Activated T-cell treated with anti-CD3 and anti-CD28 coated beads for 4 hours (primary cell): ENCODE data around the gene CLDN10.

Experiments
- DNase-seq: peaks from one replicate; pipeline ENCODE4 v3.0.0-alpha.2; 2020

The CLDN10 gene

DNA sequence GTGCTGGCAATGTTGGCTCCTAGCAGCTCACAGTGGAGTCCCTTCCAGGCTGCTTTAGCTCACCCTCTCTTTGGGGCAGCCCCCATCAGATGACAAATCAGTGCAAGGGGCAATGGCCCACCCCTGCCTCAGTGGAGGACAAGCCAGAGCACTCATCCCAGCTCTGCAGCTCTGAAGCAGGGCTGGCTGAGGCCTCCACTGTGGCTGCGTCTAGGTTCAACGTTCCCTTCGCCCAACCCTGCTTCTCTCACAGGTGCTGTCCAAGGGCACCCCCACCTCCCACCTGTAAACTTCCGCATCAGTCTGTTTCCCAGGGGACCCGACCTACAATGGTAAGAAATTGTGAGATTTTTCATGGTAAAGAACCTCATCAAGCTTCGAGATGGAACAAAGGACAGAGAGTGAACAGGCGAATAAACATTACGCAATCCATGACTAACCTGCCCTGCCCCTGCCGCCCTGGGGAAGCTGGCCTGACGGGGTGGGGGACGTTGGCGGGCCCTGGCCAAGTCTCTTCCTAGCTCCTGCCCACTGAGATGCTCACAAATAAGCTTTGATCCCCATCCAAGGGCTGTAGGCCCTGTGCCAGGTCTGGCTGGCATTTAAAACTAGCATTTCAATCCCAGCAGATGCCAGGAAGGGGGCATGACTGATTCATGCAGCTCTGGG lies 51.5 kb downstream of the CLDN10 start:
- no peak for DNase-seq

DNA sequence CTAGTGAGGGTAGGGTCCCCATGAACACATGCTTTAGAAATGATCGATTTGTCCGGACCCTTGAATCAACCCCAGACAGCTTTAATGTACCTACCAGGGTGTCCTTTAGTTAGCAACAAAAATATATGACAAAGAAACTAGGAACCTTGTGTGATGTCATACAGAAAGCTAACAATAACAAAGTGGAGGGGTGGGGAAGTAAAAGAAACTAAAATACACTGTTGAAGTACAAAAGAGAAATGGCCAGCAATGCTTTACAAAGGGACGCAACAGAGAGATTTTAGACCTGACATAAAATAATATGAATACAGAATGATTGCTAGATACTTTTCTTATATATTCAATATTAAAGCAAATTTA lies 52.0 kb downstream of the CLDN10 start:
- no peak for DNase-seq

DNA sequence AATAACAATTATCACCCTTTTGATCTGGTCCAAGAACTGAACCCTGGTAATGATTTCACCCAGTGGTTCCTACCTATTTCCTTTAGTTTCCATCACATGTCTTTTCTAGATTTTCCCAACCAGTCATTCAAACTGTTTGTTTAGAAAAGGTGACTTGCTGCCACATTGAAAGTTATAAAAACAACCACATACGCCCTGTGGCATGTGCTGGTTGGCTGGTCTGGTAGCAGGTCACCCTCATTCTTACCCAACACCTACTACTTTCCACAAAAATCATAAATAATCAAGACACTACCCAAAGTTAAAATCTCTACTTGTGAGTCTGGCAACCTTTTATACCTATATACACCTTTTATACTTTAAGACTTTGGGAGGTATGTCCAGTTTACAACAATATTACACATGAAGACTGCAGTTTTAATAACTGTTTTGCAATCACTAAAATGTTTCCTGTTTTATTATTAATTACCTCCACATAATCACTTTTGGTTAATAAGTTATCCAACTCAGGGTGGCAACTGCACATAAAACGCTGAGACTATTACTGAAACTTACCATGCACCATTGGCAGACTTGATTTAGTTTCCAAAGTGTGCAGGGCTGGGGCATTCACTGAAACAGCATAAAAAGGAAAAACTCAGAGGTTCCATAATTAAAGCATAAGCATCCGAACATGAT lies 53.1 kb downstream of the CLDN10 start:
- DNase-seq, result no peak

- DNase-seq, result no peak
Observed at GRCh38 chr13:95607366-95607765, 54.8 kb downstream of the CLDN10 start.

DNA sequence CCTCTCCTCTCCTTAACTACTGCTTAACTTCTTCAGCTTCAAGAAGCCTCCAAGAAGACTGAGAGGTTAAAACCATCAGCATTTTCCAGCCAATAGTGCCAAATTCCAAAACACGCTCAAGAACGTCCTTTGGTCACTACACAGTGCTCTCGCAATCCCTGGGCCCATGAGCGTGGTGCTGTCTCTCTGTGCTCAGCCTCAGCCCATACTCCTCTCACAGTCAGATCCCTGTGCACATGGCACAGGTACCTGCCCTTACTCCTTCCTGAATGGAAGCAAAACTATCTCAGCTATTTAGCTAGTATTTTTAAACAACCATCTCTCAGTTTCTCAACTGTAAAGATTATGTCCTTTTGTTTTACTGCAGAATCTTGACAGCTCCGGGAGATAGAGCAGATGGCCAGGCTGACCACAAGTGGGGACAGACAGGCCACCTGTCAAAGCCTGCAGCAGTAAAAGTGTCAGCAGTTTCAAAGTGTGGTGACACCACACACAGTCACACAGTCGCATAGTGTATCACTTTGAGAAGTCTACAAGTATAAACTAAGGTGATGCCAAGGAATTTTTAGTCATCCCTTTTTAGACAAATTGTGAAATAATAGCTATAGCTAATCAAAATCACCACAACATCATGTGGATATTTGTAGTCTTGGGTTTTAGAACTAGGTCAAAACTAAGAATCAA lies 56.3 kb downstream of the CLDN10 start:
- no peak for DNase-seq

DNA sequence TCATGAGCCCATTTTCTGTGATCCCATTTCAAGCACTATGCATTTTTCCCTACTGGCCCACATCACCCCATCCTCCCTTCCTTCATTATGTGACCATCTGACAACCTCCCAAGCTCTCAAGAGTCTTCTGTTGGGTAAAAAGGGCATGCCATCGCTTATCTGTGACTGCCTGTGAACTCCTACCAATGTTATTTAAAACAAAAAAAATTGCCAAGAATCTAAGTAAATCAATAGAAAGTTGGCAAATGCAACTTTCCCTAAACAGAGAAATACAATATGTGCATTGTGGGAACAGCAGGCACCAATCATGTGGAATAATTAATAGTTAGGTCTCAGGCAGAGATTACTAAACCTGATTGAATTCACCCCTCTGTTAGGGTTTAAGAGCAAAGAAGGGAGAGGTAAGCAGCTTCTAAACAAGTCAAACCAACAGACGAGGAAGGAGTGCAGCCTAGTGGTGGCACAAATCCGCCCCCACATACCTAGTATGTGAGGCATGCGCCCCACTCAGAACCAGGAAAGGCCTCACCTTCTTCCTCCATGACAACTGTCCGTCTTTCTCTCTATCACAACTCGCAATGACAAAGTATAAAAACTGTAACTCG lies 62.2 kb downstream of the CLDN10 start:
- no peak for DNase-seq

- DNase-seq, result no peak
Observed at GRCh38 chr13:95615539-95615938, 63.0 kb downstream of the CLDN10 start.

DNA sequence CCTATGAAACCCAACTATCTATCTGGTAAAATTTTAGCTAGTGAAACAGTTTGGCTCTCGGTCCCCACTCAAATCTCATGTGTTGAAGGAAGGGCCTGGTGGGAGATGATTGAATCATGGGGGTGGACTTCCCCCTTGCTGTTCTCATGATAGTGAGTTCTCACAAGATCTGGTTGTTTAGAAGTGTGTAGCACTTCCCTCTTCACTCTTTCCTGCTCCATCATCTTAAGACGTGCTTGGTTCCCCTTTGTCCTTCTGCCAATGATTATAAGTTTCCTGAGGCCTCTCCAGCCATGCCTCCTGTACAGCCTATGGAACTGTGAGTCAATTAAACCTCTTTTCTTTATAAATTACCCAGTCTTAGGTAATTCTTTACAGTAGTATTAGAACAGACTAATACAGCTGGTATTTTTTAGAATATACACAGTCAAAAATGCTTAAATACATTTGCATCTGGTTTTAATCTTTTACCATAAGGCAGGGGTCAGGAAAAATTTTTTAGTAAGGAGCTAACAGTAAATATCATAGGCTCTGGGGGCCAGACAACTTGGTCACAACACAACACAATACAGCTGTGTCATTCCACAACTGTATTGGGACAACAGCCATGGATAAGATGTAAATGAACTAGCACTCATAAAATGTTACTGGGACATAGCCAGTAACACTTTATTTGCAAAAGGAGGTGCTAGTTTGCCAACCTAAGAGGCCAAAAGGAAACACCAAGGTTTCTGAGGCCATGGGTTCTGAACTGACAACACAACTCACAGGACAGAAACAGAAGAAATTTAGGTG lies 67.7 kb downstream of the CLDN10 start:
- no peak for DNase-seq

- DNase-seq, result no peak
Observed at GRCh38 chr13:95620825-95621498, 68.4 kb downstream of the CLDN10 start.

DNA sequence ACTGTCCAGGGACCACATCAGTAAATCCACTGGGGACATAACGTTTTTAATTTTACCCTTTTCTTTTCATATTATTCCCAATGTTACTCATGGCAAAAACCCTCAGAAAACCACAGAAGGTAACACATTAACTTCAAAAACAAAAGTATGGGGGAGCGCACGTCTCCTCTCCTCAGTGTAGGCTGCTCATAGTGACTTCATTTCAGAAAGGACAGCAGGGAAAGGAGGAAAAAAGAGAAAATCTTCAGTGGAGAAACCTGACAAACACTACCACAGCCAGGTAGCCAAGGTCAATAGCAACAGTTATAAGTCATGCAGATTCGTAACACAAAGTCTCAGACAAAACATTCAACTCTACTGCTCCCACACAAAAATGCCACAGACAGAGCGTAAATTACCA lies 70.6 kb downstream of the CLDN10 start:
- no peak for DNase-seq

DNA sequence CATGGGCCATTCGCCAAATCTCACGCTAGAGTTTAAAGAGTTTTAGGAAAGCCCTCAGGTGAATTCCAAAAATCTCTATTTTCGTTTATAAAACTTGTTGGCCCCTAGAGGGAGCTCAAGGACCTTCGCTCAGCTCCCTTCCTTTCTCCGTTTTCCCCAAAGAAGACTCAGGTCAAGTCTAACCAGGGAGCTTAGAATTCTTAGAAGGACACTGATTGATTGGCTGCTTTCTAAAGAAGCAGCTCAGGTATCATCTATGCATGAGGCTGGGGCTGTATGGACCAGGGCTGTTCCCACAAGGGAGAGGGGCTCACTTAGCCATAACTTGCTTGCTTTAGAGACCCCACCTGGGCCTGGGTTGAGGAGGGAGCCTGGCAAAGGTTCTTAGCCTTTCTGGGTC lies 71.5 kb downstream of the CLDN10 start:
- peak; percentile 1 for DNase-seq

DNA sequence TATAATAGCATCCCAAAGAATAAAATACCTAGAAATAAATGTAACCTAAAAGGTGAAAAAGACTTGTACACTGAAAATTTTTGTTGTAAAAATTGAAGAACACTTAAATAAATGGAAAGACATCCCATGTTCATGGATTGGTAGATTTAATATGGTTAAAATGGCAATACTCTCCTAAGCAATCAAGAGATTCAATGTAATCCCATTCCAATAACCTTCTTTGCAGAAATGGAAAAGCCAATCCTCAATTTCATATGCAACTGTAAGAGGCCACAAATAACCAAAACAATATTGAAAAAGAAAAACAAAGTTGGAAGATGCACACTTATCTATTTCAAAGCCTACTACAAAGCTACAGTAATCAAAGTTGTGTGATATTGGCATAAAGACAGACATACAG lies 74.2 kb downstream of the CLDN10 start:
- DNase-seq, result no peak

- DNase-seq, result no peak
Observed at GRCh38 chr13:95627590-95627989, 75.1 kb downstream of the CLDN10 start.

GRCh38 chr13:95628488-95628887 lies 76.0 kb downstream of the CLDN10 start:
- DNase-seq, result no peak

DNA sequence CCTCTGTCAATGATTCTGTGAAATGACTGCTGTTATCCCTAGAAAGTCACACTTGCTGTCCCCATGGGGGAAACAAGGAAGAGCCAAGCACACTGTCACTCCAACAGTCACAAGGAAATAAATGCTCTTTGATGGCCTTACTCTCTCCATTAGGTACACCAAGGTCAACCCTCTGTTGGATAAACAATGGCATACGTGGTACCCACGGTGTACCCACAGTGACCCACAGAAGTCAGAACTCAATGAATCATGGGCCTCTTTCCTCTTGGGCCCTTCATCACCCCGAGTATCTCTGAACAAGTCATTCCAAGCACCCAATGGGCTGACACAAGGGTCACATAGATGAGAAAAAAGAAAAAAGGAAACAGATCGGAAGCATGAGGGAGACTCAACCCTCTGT lies 76.6 kb downstream of the CLDN10 start:
- DNase-seq, result no peak
